ENCODE results near the gene ST8SIA6. TPM values are rescaled to one million over a fixed set of nuclear protein-coding genes. Genes with fewer than 3 reads are reported as not detected.

ST8SIA6 gene
- total RNA-seq, 1 experiment from 2014 or later, result 1.3 TPM

DNA sequence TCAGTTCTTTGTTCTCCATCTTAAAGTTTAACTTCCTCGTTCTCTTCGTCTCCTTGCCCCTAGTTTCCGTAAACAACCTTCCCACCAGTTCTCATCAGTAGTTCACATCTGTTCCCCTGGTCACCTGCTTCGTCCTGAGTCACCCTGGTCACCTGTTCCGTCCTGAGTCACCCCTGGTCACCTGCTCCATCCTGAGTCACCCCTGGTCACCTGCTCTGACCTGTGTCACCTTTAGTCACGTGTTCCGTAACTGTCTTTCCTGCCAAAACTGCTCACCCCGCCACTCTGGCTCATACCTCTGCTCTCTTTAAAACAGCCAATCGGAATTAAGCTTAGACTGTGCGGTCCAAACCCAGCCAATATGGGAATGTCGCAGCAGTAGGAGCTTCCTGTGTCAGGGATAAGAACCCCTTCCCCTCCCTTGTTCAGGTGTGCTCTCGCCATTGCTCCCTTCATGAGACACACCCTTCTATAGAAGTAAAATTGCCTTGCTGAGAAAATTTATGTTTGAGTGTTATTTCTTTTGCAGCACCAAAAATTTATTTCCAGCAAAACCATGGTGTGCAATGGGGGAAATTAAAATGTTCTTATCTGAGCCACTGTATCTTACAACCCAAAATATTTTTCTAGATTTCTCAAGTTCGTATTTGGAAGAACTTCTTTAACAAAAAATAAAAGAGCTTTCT is 114.1 kb downstream of the ST8SIA6 start (continued):
- TF ChIP-seq, protein P1, sequence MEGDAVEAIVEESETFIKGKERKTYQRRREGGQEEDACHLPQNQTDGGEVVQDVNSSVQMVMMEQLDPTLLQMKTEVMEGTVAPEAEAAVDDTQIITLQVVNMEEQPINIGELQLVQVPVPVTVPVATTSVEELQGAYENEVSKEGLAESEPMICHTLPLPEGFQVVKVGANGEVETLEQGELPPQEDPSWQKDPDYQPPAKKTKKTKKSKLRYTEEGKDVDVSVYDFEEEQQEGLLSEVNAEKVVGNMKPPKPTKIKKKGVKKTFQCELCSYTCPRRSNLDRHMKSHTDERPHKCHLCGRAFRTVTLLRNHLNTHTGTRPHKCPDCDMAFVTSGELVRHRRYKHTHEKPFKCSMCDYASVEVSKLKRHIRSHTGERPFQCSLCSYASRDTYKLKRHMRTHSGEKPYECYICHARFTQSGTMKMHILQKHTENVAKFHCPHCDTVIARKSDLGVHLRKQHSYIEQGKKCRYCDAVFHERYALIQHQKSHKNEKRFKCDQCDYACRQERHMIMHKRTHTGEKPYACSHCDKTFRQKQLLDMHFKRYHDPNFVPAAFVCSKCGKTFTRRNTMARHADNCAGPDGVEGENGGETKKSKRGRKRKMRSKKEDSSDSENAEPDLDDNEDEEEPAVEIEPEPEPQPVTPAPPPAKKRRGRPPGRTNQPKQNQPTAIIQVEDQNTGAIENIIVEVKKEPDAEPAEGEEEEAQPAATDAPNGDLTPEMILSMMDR (IDR thresholded peaks at IDR 0.05 in 2 of 3, conservative IDR thresholded peaks at IDR 0.05 in 1 of 3; ENCODE audit: borderline replicate concordance in 1 of 3, insufficient read depth in 1 of 3, low read depth in 2 of 3, low read length in 2 of 3), result no peak
- no peak for TF ChIP-seq POLR2A (IDR thresholded peaks at IDR 0.05; ENCODE audit: borderline replicate concordance, extremely low read depth, insufficient read depth, insufficient read length)

DNA sequence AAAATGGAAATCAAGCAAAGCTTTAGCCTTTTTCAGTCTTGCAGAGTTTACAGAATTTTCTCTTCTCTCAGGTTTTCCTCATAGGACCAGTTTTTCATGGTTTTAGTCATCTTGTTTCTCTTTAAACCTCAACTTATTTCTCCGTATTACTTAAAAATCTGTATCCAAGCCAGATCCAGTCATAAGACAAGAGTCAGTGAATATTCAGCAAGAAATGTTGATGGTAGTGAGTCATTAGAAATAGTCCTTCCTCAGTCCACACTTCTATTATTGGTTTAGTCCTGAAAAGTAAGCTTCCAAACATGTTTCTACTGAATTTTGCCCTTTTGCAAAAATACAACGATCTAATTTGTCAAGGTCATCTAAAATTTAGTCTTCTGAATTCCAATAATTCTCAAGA is 119.3 kb downstream of the ST8SIA6 start:
- CTCF ChIA-PET, result no interaction called here
- Histone ChIP-seq H3K79me2 (ENCODE audit: insufficient read depth, low read length) (no peaks in the 10 kb centered on the region), H3K36me3 (ENCODE audit: control insufficient read depth in 1 of 2, insufficient read depth in 2 of 2, low read length in 2 of 2) (no peaks in the 10 kb centered on the region), H2AFZ (ENCODE audit: low read depth, low read length, poor library complexity, severe bottlenecking) (no peak overlapping the region), H4K20me1 (ENCODE audit: insufficient read depth) (no peaks in the 10 kb centered on the region), H3K4me2 (ENCODE audit: low read length) (no peak overlapping the region), H3K9ac (ENCODE audit: low read length) (no peak overlapping the region), H3K27ac (ENCODE audit: low read depth, low read length) (no peak overlapping the region), H3K4me1 (ENCODE audit: control insufficient read depth in 1 of 2, insufficient read depth in 2 of 2, low read length in 2 of 2) (no peaks in the 10 kb centered on the region), H3K9me2 (ENCODE audit: insufficient read depth) (no peaks in the 10 kb centered on the region), H3K4me3 (replicated peaks in 1 of 2; ENCODE audit: low read depth in 1 of 2, low read length in 2 of 2) (no peak overlapping the region), H3K9me3 (ENCODE audit: control insufficient read depth in 1 of 2, insufficient read depth in 1 of 2, low read depth in 1 of 2, low read length in 2 of 2) (no peaks in the 10 kb centered on the region; a peak in 1 of 4 replicates), H3K27me3 (ENCODE audit: insufficient read depth, low read length) (no peaks in the 10 kb centered on the region)
- DNase-seq (ENCODE audit: low read depth, low spot score) (no peak), ATAC-seq (no peak)
- POLR2A ChIA-PET, result no interaction called here
- intact Hi-C loops (cut with micrococcal nuclease), result no loop called here
- RAD21 ChIA-PET (ENCODE audit: low non-redundant PET in 1 of 2, low total read pairs in 2 of 2, uncharacterized antibody in 2 of 2, unreplicated experiment in 2 of 2), result no interaction called here
- no TSS peak for BruUV-seq (replicated peaks)
- TF ChIP-seq ZNF274 (IDR thresholded peaks at IDR 0.05; ENCODE audit: low read depth, low read length), result no peak
- TF ChIP-seq RAD21 (IDR thresholded peaks at IDR 0.05; ENCODE audit: low read depth), result no peak
- no peak for TF ChIP-seq SRF (IDR thresholded peaks at IDR 0.05; ENCODE audit: low read depth)
- no peak for TF ChIP-seq SIN3A (IDR thresholded peaks at IDR 0.05; ENCODE audit: low read depth)
- TF ChIP-seq CEBPB (IDR thresholded peaks at IDR 0.05; ENCODE audit: low read depth), result no peak
- no peak for TF ChIP-seq FOSL1 (IDR thresholded peaks at IDR 0.05; ENCODE audit: low read depth)
- TF ChIP-seq ZFX (IDR thresholded peaks at IDR 0.05), result no peak
- TF ChIP-seq EZH2 (IDR thresholded peaks at IDR 0.05), result no peak
- no peak for TF ChIP-seq ELF1 (IDR thresholded peaks at IDR 0.05; ENCODE audit: borderline replicate concordance, low read depth)
- TF ChIP-seq, protein P1 (IDR thresholded peaks at IDR 0.05 in 2 of 3, conservative IDR thresholded peaks at IDR 0.05 in 1 of 3; ENCODE audit: borderline replicate concordance in 1 of 3, insufficient read depth in 1 of 3, low read depth in 2 of 3, low read length in 2 of 3), result no peak
- no peak for TF ChIP-seq SP1 (IDR thresholded peaks at IDR 0.05; ENCODE audit: low read depth)
- TF ChIP-seq, protein P2, sequence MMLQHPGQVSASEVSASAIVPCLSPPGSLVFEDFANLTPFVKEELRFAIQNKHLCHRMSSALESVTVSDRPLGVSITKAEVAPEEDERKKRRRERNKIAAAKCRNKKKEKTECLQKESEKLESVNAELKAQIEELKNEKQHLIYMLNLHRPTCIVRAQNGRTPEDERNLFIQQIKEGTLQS (IDR thresholded peaks at IDR 0.05), result no peak
- no peak for TF ChIP-seq EGR1 (IDR thresholded peaks at IDR 0.05; ENCODE audit: low read depth)
- no peak for TF ChIP-seq JUND (IDR thresholded peaks at IDR 0.05)
- no peak for TF ChIP-seq YY1 (IDR thresholded peaks at IDR 0.05; ENCODE audit: extremely low read depth, insufficient replicate concordance, low read depth, low read length)
- no peak for TF ChIP-seq EZH2phosphoT487 (IDR thresholded peaks at IDR 0.05; ENCODE audit: borderline replicate concordance)
- TF ChIP-seq, protein P3, sequence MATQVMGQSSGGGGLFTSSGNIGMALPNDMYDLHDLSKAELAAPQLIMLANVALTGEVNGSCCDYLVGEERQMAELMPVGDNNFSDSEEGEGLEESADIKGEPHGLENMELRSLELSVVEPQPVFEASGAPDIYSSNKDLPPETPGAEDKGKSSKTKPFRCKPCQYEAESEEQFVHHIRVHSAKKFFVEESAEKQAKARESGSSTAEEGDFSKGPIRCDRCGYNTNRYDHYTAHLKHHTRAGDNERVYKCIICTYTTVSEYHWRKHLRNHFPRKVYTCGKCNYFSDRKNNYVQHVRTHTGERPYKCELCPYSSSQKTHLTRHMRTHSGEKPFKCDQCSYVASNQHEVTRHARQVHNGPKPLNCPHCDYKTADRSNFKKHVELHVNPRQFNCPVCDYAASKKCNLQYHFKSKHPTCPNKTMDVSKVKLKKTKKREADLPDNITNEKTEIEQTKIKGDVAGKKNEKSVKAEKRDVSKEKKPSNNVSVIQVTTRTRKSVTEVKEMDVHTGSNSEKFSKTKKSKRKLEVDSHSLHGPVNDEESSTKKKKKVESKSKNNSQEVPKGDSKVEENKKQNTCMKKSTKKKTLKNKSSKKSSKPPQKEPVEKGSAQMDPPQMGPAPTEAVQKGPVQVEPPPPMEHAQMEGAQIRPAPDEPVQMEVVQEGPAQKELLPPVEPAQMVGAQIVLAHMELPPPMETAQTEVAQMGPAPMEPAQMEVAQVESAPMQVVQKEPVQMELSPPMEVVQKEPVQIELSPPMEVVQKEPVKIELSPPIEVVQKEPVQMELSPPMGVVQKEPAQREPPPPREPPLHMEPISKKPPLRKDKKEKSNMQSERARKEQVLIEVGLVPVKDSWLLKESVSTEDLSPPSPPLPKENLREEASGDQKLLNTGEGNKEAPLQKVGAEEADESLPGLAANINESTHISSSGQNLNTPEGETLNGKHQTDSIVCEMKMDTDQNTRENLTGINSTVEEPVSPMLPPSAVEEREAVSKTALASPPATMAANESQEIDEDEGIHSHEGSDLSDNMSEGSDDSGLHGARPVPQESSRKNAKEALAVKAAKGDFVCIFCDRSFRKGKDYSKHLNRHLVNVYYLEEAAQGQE (IDR thresholded peaks at IDR 0.05; ENCODE audit: low read depth), result no peak

Measured in HCT116 (cell line).